Type B pancreatic cell (in vitro differentiated cells): ENCODE measurements around the gene PTH2. TPM values are rescaled to one million over a fixed set of nuclear protein-coding genes. Genes with fewer than 3 reads are reported as not detected.

ENCODE experiments used
- DNase-seq: peaks from one replicate; pipeline ENCODE4 v3.0.0; 2021; ENCODE audit warnings: mixed read lengths; ENCODE audit not compliant: unreplicated experiment; ENCODE audit errors: extremely low spot score
- H3K27ac Mint-ChIP-seq: 2 replicates; pipeline ENCODE4 v1.8.0; 2021; ENCODE audit warnings: mild to moderate bottlenecking, mixed read lengths
- H3K27me3 Mint-ChIP-seq: 2 replicates; pipeline ENCODE4 v1.8.0; 2021; ENCODE audit warnings: mixed read lengths
- H3K36me3 Mint-ChIP-seq: 2 replicates; pipeline ENCODE4 v1.8.0; 2021; ENCODE audit warnings: mixed read lengths
- H3K4me1 Mint-ChIP-seq: one replicate; pipeline ENCODE4 v1.8.0; 2021; ENCODE audit warnings: mixed read lengths; ENCODE audit not compliant: unreplicated experiment
- H3K4me3 Mint-ChIP-seq: 2 replicates; pipeline ENCODE4 v1.8.0; 2021; ENCODE audit warnings: mild to moderate bottlenecking, mixed read lengths
- H3K9me3 Mint-ChIP-seq: 2 replicates; pipeline ENCODE4 v1.8.0; 2021; ENCODE audit warnings: mixed read lengths
- CTCF ChIP-seq: fragments of 200-600 bp; sonication (generic); conservative IDR thresholded peaks from 2 replicates; pipeline ENCODE4 v1.5.0; 2021; ENCODE audit warnings: antibody characterized with exemption, mild to moderate bottlenecking
- total RNA-seq: library from RNA; stranded (reverse); gene quantifications from 2 replicates; pipeline ENCODE4 v1.2.1, GENCODE V29; 2021; ENCODE audit warnings: low replicate concordance

The PTH2 gene
- total RNA-seq, 1 donor from 2014 or later = not detected

GRCh38 chr19:49417088-49417487 is 6.2 kb downstream of the PTH2 start:
- Mint-ChIP-seq H3K9me3 (no peaks in the 10 kb centered on the region), H3K4me3 (no peak overlapping the region), H3K27ac (no peak overlapping the region), H3K4me1 (peaks cover 32% of the 10 kb centered on the region), H3K27me3 (peaks cover 77% of the 10 kb centered on the region), H3K36me3 (no peaks in the 10 kb centered on the region)
- TF ChIP-seq CTCF = no peak
- DNase-seq = no peak

GRCh38 chr19:49415810-49416200 is 7.4 kb downstream of the PTH2 start:
- Mint-ChIP-seq H3K27me3 (peaks cover 68% of the 10 kb centered on the region), H3K4me1 (peaks cover 31% of the 10 kb centered on the region), H3K36me3 (no peaks in the 10 kb centered on the region), H3K4me3 (no peak overlapping the region), H3K9me3 (no peaks in the 10 kb centered on the region), H3K27ac (peak overlapping the region; percentile 6)
- DNase-seq = no peak
- TF ChIP-seq CTCF = no peak

- H3K4me1 Mint-ChIP-seq = peaks cover 26% of the 10 kb centered on the region
- peak overlapping the region; percentile 6 for H3K27ac Mint-ChIP-seq
- no peak for TF ChIP-seq CTCF
- no peaks in the 10 kb centered on the region for H3K9me3 Mint-ChIP-seq
- no peaks in the 10 kb centered on the region for H3K36me3 Mint-ChIP-seq
- H3K4me3 Mint-ChIP-seq = no peak overlapping the region
- H3K27me3 Mint-ChIP-seq = peaks cover 62% of the 10 kb centered on the region
- no peak for DNase-seq
Observed at GRCh38 chr19:49415102-49415809, 8.0 kb downstream of the PTH2 start.

GRCh38 chr19:49414256-49414655 is 9.0 kb downstream of the PTH2 start:
- peaks cover 26% of the 10 kb centered on the region for H3K4me1 Mint-ChIP-seq

GRCh38 chr19:49413348-49413747 is 9.9 kb downstream of the PTH2 start:
- DNase-seq = no peak
- H3K4me1 Mint-ChIP-seq = peaks cover 30% of the 10 kb centered on the region
- no peaks in the 10 kb centered on the region for H3K9me3 Mint-ChIP-seq
- H3K4me3 Mint-ChIP-seq = peak overlapping the region; percentile 70
- TF ChIP-seq CTCF = no peak
- peaks cover 52% of the 10 kb centered on the region for H3K27me3 Mint-ChIP-seq
- H3K36me3 Mint-ChIP-seq = no peaks in the 10 kb centered on the region
- H3K27ac Mint-ChIP-seq = peak overlapping the region; percentile 70

More at GRCh38 chr19:49414256-49414655, 9.0 kb downstream of the PTH2 start:
- Mint-ChIP-seq H3K4me3 (no peak overlapping the region), H3K9me3 (no peaks in the 10 kb centered on the region), H3K27me3 (peaks cover 60% of the 10 kb centered on the region), H3K36me3 (no peaks in the 10 kb centered on the region), H3K27ac (no peak overlapping the region)
- no peak for DNase-seq
- no peak for TF ChIP-seq CTCF
